Left ventricle myocardium inferior (tissue), 1 donor: ENCODE measurements around the gene HOXB9. TPM values are rescaled to one million over a fixed set of nuclear protein-coding genes. Genes with fewer than 3 reads are reported as not detected.

ENCODE experiments used
- DNase-seq: peaks from one replicate; pipeline ENCODE4 v3.0.0-alpha.2; 2020
- H3K27ac ChIP-seq: fragments of 200-600 bp; replicated peaks from 2 replicates; pipeline ENCODE4 v1.8.0; 2021
- H3K27me3 ChIP-seq: fragments of 200-600 bp; 2 replicates; pipeline ENCODE4 v1.8.0; 2021; ENCODE audit warnings: low read depth
- H3K36me3 ChIP-seq: fragments of 200-600 bp; 2 replicates; pipeline ENCODE4 v1.8.0; 2021
- H3K4me1 ChIP-seq: fragments of 200-600 bp; 2 replicates; pipeline ENCODE4 v1.8.0; 2021
- H3K4me3 ChIP-seq: fragments of 200-600 bp; 2 replicates; pipeline ENCODE4 v1.8.0; 2021; ENCODE audit warnings: mild to moderate bottlenecking, moderate library complexity
- H3K9me3 ChIP-seq: fragments of 200-600 bp; replicated peaks from 2 replicates; pipeline ENCODE4 v1.8.0; 2021
- CTCF ChIP-seq: fragments of 200-600 bp; IDR thresholded peaks from 2 replicates; pipeline ENCODE4 v1.8.0; 2021; ENCODE audit warnings: antibody characterized with exemption, mild to moderate bottlenecking, borderline replicate concordance
- intact Hi-C: fragments of 100-400 bp; cut with micrococcal nuclease; formaldehyde crosslinking; loops from one replicate; pipeline ENCODE4 v1.11.0; 2022
- total RNA-seq: library from RNA; stranded (reverse); fragmentation: NEBNext Ultra II Directional; extraction: Animal tissue kit (Norgen Biotek cat#: 25700); gene quantifications from one replicate; pipeline ENCODE4 v1.2.1, GENCODE V29; 2021
- donor health status: DM: no; HTN: yes; CAD: no; lungs with severe emphysema.

HOXB9 gene
- total RNA-seq, 1 donor from 2014 or later, result not detected

DNA sequence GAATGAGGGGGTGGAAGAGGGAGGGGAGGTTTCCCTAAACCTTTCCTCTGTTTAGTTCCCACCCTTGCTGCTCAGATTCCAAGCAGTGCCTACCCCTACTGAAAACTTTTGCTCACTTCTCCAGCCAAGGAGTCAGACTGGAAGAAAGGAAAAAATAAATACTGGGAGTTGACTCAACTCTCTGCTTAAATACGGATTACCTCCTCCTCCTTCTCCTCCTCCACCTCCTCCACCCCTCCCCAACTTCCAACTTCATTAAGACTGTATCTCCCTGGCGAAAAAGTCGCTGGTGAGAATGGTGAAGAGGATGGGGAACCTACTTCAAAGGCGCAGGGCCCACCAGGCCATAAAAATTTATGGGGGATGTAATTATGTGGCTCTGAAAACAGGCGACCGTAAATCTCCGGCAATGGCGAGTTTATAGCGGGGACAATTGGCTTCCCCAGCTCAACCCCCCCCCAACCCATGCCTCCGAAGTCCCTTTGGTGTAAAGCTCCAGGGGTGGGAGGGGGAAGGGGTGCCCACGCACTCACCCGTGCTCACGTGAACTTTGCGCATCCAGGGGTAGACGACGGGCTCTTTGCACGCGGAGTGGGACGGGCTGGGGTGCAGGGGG, 48.7 kb downstream of the HOXB9 start:
- Histone ChIP-seq H3K4me3 (peak overlapping the region; percentile 62), H3K9me3 (no peaks in the 10 kb centered on the region), H3K4me1 (peaks cover 26% of the 10 kb centered on the region), H3K36me3 (no peaks in the 10 kb centered on the region), H3K27ac (peak overlapping the region; percentile 71), H3K27me3 (peaks cover 100% of the 10 kb centered on the region)
- intact Hi-C loops, result no loop called here
- DNase-seq, result no peak
- TF ChIP-seq CTCF, result no peak

GRCh38 chr17:48576479-48577309, 49.5 kb downstream of the HOXB9 start:
- Histone ChIP-seq H3K4me1 (peaks cover 26% of the 10 kb centered on the region), H3K4me3 (peak overlapping the region; percentile 62), H3K36me3 (no peaks in the 10 kb centered on the region), H3K27me3 (peaks cover 100% of the 10 kb centered on the region), H3K27ac (peak overlapping the region; percentile 71), H3K9me3 (no peaks in the 10 kb centered on the region)
- no peak for TF ChIP-seq CTCF
- no peak for DNase-seq
- intact Hi-C loops, result no loop called here

DNA sequence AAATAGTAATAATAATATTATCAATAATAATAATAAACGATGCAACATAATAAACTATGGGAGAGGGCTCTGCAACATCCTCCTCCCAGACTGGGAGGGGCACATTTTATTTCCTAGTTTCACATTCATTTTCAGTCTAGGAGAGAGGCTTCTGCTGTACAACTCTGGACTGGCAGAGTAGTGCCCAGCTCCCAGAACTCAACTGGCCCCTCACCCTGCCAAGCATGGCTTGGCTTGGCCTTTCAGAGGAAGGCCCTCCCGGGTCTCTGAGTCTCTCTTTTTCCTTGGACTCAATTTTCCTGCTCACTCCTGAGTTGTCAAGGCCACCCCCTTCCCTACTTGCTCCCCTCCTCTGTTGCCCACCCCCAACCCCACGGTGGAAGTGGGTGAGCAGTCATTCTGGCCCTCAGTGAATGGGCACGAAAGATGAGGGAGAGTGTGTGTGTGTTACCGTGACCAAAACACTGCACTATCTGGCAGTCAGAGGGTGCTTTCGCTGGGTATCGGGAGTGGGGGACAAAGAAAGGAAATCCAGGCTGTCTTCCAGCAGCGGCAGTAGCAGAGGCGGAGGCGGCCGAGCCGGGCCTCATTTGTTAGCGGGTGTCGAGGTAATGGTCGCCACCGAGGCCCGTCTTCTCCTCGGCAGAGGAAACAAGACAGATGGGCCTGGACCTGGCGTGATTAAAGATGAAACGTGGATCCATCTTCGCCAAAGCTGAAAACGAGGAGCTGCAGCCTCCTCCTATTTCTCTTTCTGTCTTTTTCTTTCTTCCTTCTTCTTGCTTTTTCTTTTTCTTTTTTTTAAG, 50.3 kb downstream of the HOXB9 start:
- Histone ChIP-seq H3K27ac (peak overlapping the region; percentile 71), H3K4me1 (peaks cover 26% of the 10 kb centered on the region)
- intact Hi-C loops, result no loop called here

GRCh38 chr17:48575066-48575582, 51.0 kb downstream of the HOXB9 start:
- Histone ChIP-seq H3K4me3 (no peak overlapping the region), H3K9me3 (no peaks in the 10 kb centered on the region), H3K27ac (no peak overlapping the region), H3K4me1 (peaks cover 26% of the 10 kb centered on the region), H3K36me3 (no peaks in the 10 kb centered on the region), H3K27me3 (peaks cover 100% of the 10 kb centered on the region)
- intact Hi-C loops, result no loop called here
- TF ChIP-seq CTCF, result no peak
- DNase-seq, result no peak

More for the DNA sequence above, 50.3 kb downstream of the HOXB9 start:
- no peak for TF ChIP-seq CTCF
- no peak for DNase-seq
- H3K27me3 ChIP-seq, result peaks cover 100% of the 10 kb centered on the region
- H3K9me3 ChIP-seq, result no peaks in the 10 kb centered on the region
- no peaks in the 10 kb centered on the region for H3K36me3 ChIP-seq
- H3K4me3 ChIP-seq, result peak overlapping the region; percentile 62

DNA sequence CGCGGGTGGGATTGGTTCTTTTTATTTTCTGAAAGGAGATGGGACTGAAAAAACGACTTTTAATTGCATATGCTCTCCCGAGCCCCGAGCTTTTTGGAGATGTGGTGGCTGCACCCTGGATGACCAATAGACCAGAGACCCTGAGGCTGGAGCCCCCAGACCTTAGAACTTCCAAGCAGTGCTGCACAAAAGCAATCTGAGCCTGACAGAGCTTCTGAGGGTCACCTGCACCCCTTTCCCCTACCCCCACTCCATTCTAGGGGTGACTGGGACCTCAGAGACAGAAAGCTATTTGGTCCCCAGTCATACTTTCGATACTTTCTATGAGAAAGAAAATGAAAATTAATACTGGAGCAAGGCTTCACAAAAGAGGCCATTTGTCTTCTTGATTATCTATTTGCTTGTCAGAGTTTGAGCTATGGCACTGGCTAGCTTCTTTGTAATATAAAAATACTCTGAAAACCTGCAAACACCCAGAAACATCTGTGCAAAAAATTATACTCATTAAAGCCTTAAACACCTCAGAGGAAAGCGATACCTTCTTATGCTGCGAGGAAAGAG, 51.6 kb downstream of the HOXB9 start:
- no peaks in the 10 kb centered on the region for H3K36me3 ChIP-seq
- DNase-seq, result no peak
- H3K27ac ChIP-seq, result no peak overlapping the region
- H3K4me3 ChIP-seq, result no peak overlapping the region
- H3K4me1 ChIP-seq, result peaks cover 26% of the 10 kb centered on the region
- peaks cover 100% of the 10 kb centered on the region for H3K27me3 ChIP-seq
- no peaks in the 10 kb centered on the region for H3K9me3 ChIP-seq
- intact Hi-C loops, result no loop called here
- no peak for TF ChIP-seq CTCF
